ENCODE results near the gene RHNO1.

Gene RHNO1

GRCh38 chr12:2877047-2877952, at the start of gene RHNO1, which contains the start of gene FOXM1:
TSS of gene RHNO1 (plus strand) at chr12:2877223. CDS start at chr12:2885367, 8,144 bp downstream.
TSS of gene FOXM1 (minus strand) at chr12:2877174. CDS start at chr12:2874478, 2,696 bp downstream.
- DNase-seq (ENCODE audit: low read depth): peak; percentile 84

GRCh38 chr12:2829275-2829674, 47.7 kb upstream of the RHNO1 start:
- DNase-seq (ENCODE audit: low read depth): no peak

- DNase-seq (ENCODE audit: low read depth): no peak
Observed at GRCh38 chr12:2832550-2833127, 44.4 kb upstream of the RHNO1 start.

- no peak for DNase-seq (ENCODE audit: low read depth)
Observed at GRCh38 chr12:2833327-2833726, 43.7 kb upstream of the RHNO1 start.

- DNase-seq (ENCODE audit: low read depth): no peak
Observed at GRCh38 chr12:2833810-2834209, 43.2 kb upstream of the RHNO1 start.

GRCh38 chr12:2834581-2835491, 42.2 kb upstream of the RHNO1 start, which contains the start of gene NRIP2:
TSS of gene NRIP2 (minus strand) at chr12:2835035. CDS start at chr12:2834983, 52 bp downstream.
- peak; percentile 42 for DNase-seq (ENCODE audit: low read depth)

- DNase-seq (ENCODE audit: low read depth): no peak
Observed at GRCh38 chr12:2835691-2836403, 41.2 kb upstream of the RHNO1 start.

- no peak for DNase-seq (ENCODE audit: low read depth)
Observed at GRCh38 chr12:2836574-2836973, 40.4 kb upstream of the RHNO1 start.

GRCh38 chr12:2841056-2841650, 35.9 kb upstream of the RHNO1 start:
- no peak for DNase-seq (ENCODE audit: low read depth)

GRCh38 chr12:2842948-2843347, 34.1 kb upstream of the RHNO1 start:
- no peak for DNase-seq (ENCODE audit: low read depth)

- no peak for DNase-seq (ENCODE audit: low read depth)
Observed at GRCh38 chr12:2844786-2845185, 32.2 kb upstream of the RHNO1 start.

- DNase-seq (ENCODE audit: low read depth): no peak
Observed at GRCh38 chr12:2845280-2845679, 31.7 kb upstream of the RHNO1 start.

GRCh38 chr12:2851931-2852330, 25.1 kb upstream of the RHNO1 start:
- no peak for DNase-seq (ENCODE audit: low read depth)

- DNase-seq (ENCODE audit: low read depth): no peak
Observed at GRCh38 chr12:2853626-2854025, 23.4 kb upstream of the RHNO1 start.

- no peak for DNase-seq (ENCODE audit: low read depth)
Observed at GRCh38 chr12:2854669-2855453, 22.2 kb upstream of the RHNO1 start.

GRCh38 chr12:2855546-2855945, 21.5 kb upstream of the RHNO1 start:
- DNase-seq (ENCODE audit: low read depth): no peak

- no peak for DNase-seq (ENCODE audit: low read depth)
Observed at GRCh38 chr12:2856051-2856450, 21.0 kb upstream of the RHNO1 start.

- DNase-seq (ENCODE audit: low read depth): no peak
Observed at GRCh38 chr12:2857021-2857431, 20.0 kb upstream of the RHNO1 start, which contains the start of gene TEX52. TSS of gene TEX52 (minus strand) at chr12:2857039. CDS start at chr12:2857026, 13 bp downstream.

GRCh38 chr12:2857576-2857975, 19.4 kb upstream of the RHNO1 start:
- no peak for DNase-seq (ENCODE audit: low read depth)

- DNase-seq (ENCODE audit: low read depth): no peak
Observed at GRCh38 chr12:2858334-2858733, 18.7 kb upstream of the RHNO1 start.
